NCI-H2196 (cell line): ENCODE data around the gene MICAL2.
A peak's percentile ranks its signal among the peaks of the same experiment; 100 is the strongest.

Experiments used
- DNase-seq: peaks from one replicate; lab custom pipeline; 2025; ENCODE audit not compliant: unreplicated experiment; lab: John Stamatoyannopoulos, UW

MICAL2 gene

GRCh38 chr11:12221051-12221535 is 110.7 kb downstream of the MICAL2 start:
- no peak for DNase-seq

GRCh38 chr11:12222055-12222792 is 111.8 kb downstream of the MICAL2 start:
- DNase-seq = no peak

- no peak for DNase-seq
Measured at GRCh38 chr11:12223771-12224536, 113.6 kb downstream of the MICAL2 start.

- DNase-seq = peak; percentile 58
Measured at GRCh38 chr11:12224537-12224893, 114.1 kb downstream of the MICAL2 start.

- no peak for DNase-seq
Measured at GRCh38 chr11:12225046-12225739, 114.8 kb downstream of the MICAL2 start.

- no peak for DNase-seq
Measured at GRCh38 chr11:12226093-12226492, 115.7 kb downstream of the MICAL2 start.

GRCh38 chr11:12229450-12230229 is 119.2 kb downstream of the MICAL2 start:
- no peak for DNase-seq

- DNase-seq = no peak
Measured at GRCh38 chr11:12232160-12232559, 121.8 kb downstream of the MICAL2 start.

- no peak for DNase-seq
Measured at GRCh38 chr11:12232817-12233601, 122.6 kb downstream of the MICAL2 start.

- DNase-seq = no peak
Measured at GRCh38 chr11:12233602-12233925, 123.2 kb downstream of the MICAL2 start.

- DNase-seq = no peak
Measured at GRCh38 chr11:12234221-12234620, 123.8 kb downstream of the MICAL2 start.

GRCh38 chr11:12235080-12235479 is 124.7 kb downstream of the MICAL2 start:
- no peak for DNase-seq

GRCh38 chr11:12235553-12235946 is 125.2 kb downstream of the MICAL2 start:
- no peak for DNase-seq

- DNase-seq = peak; percentile 64
Measured at GRCh38 chr11:12235947-12236743, 125.8 kb downstream of the MICAL2 start.

GRCh38 chr11:12236744-12237101 is 126.3 kb downstream of the MICAL2 start:
- no peak for DNase-seq

- DNase-seq = no peak
Measured at GRCh38 chr11:12237381-12237784, 127.0 kb downstream of the MICAL2 start.

- no peak for DNase-seq
Measured at GRCh38 chr11:12238420-12238819, 128.0 kb downstream of the MICAL2 start.

- DNase-seq = no peak
Measured at GRCh38 chr11:12239396-12239795, 129.0 kb downstream of the MICAL2 start.

GRCh38 chr11:12239804-12240371 is 129.5 kb downstream of the MICAL2 start:
- no peak for DNase-seq
